Daoy (cell line): Measurements from ENCODE around the gene ZSWIM8. TPM values are rescaled to one million over a fixed set of nuclear protein-coding genes. Genes with fewer than 3 reads are reported as not detected.

Source experiments
- DNase-seq: peaks from one replicate; pipeline ENCODE4 v3.0.0-alpha.2; 2015; ENCODE audit warnings: low read depth
- total RNA-seq: library from RNA; depleted of rRNA; stranded (reverse); fragments of >200 nt; shearing (Covaris generic); gene quantifications from 2 replicates; pipeline ENCODE4 v1.2.3, GENCODE V29; 2014; rRNA removed

The ZSWIM8 gene
- total RNA-seq, 1 experiment from 2014 or later: 27.1 TPM

DNA sequence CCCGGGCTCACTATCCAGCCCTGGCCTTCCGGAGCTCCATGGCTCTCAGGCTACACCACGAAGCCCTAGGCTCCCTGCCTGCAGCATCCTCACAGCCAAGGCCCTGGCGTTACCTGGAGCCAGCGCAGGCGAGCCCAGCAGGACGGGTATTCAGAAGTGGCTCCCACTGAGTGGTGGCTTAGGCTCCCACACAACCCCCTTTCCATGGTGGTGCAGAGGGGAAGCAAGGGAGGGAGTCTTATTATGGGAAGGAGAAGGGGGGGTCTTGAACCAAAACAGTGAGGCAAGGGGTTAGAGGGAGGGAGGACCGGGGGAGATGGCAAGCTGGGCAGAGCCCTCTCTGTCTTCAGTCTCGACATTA, 55.6 kb downstream of the ZSWIM8 start:
- DNase-seq: no peak

DNA sequence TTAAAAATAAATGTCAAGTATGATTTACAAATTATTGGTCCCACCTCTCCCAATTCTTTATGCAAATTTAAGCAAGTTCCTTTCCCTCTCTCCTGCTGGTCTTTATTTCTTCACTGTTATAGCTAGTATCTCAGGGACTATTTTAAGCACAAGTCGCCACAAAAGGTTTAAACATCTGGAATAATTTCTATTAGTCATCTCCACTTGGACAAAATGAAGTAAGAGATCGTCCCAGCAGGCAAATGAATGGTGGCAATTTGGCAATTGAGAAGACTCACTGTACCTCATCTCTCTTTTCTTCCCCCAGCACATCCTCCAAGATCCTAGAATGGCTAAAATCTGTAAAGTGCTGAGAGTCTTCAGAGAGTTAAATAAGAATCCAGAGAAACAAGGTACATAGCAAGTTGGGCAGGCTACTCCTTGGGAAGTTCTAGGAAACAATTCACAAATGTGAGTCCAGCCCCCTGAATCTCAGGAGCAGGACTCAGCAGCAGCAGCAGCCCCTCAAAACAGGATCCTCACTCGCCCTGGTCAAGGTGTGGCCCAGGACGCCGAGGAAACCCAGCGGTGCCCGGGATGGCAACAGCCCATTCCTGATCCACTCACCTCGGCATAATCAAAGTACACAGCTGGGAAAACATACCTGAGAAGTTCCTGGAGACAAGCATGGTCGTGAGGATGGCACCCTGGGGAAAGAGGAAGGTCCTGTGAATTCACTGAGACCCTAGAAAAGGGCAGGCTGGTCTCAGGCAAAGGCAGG, 56.3 kb downstream of the ZSWIM8 start:
- DNase-seq: no peak

DNA sequence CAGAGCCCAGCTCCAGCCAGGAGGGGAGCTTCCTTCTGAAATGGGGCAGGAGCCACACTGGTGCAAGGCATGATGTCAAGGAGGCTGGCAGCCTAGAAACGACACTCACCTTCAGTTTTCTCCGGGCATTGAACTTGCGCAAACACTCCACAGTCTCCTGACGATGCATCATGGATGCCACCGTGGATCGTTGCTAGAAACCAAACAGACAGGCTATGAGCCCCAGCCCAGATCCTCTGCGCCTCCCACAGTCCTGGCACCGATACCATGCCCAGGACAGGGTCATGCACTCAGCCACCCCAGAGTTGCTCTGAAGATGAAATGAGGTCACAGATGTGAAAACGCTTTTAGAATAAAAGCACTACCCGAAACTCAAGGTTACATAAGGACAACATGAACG, 56.9 kb downstream of the ZSWIM8 start:
- DNase-seq: no peak

DNA sequence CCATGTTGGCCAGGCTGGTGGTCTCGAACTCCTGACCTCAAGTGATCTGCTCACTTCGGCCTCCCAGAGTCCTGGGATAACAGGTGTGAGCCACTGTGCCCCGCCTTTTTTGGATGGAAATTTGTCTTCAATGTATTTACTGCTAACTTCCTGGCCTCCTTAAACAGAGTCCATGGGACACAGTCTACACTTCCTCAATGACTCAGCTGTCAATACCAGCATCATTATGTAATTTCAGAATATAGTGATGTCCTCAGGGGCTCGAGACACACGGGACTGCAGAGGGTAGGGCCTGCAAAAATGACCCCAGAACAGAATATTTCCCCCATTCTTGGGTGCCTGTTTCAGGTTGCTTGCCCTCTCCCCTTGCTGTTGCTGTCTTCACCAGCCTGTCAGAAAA, 57.9 kb downstream of the ZSWIM8 start:
- DNase-seq: no peak

DNA sequence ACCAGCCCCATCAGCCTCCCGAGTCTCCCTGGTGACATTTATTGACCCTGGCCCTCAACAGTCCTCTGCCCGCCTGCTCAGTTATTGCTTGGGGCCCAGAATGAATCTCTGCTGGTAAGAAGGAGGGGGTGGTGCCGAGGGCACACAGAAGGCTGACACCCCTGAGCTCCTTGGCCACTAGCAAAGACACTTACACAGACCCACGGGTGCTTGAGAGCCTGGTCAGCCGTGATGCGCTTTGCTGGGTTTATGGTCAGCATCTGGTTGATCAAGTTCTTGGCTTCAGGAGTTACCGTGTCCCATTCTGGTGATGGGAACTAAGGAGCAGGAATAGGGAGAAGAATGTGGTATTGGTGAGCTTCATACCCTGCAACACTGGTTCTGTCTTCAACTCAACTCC, 61.6 kb downstream of the ZSWIM8 start:
- DNase-seq: no peak

DNA sequence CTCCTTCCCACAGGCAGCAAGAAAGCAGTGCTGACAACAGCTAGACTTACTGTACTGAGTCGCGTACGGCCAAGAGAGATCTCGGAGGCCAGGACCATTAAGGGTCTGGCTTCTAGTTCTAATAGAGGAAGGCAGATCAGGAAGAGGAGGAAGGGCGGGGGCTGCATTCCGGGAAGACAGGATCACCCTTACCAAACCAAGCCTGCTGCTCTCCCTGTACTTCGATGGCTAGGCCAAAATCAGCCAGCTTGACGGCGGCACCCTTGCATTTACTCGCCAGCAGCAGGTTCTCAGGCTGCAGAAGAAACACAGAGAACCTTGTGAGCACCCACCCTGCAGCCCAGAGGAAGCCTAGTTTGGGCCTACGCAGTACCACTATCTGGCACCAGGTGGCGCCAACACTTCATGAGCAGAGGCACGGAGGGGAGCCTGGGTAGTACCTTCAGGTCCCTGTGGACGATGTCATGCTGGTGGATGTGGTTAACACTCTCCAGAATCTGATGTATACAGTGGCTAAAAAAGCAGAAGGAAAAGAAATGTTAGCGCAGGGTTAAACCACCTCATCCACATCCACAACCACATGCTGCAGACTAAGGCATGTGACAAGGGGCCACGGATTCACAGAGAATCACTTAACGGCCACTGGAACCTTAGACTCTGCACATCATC, 63.5 kb downstream of the ZSWIM8 start:
- peak; percentile 75 for DNase-seq

DNA sequence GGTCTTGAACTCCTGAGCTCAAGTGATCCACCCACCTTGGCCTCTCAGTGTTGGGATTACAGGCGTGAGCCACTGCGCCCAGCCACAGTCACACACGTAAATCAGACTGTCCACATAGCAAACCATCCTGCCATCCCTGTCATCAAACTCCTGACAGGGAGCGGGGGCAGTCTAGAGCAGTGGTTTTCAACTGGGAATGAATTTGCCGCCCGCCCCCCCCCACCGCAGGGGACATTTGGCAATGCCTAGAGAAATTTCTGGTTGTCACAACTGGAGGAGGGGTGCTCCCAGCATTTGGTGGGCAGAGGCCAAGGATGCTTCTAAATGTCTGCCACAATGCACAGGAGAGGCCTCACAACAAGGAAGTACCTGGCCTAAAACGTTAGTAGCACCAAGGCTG, 64.8 kb downstream of the ZSWIM8 start:
- DNase-seq: no peak

DNA sequence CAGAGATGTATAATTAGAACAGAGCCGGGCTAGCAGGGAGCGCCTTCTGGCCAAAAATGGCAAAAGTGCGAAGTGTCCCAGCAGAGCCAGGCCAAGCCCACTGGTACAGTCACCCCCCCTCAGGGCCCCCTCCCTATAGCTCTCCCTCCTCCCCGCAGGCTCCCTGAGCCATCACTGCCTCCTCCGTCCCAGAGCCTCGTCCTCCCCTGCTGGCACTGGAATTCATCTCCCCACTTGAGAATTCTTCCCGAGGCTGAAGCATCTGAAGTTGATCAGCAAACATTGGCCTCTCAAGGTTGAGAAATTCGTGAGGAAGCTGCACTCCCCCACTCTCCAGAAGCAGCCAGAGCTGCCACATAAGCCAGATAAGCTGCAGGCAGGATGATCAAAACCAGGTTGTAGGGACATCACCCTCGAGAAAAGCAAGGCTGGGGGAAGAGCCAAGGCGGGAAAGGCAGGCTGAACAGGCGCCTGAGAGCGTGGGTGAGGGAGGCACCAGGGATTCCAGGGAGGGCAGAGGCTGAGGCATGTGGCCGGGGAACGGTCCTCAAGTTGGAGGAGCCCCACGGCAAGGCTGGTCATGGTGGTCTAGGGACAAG, 65.6 kb downstream of the ZSWIM8 start:
- no peak for DNase-seq

Other genes with a start within 250 kb of the ZSWIM8 start
- gene USP54, start 194.3 kb upstream of the ZSWIM8 start, total RNA-seq: 12.1 and 19.1 TPM in 2 replicates
- gene MYOZ1, start 144.1 kb upstream of the ZSWIM8 start, total RNA-seq: not detected in 2 replicates
- not detected in 2 replicates for gene SYNPO2L, start 129.6 kb upstream of the ZSWIM8 start, total RNA-seq
- 1.1 and 1.8 TPM in 2 replicates for gene AGAP5, start 87.5 kb upstream of the ZSWIM8 start, total RNA-seq
- 30.2 and 40.3 TPM in 2 replicates for gene SEC24C, start 41.2 kb upstream of the ZSWIM8 start, total RNA-seq
- gene CHCHD1, start 3.6 kb upstream of the ZSWIM8 start, total RNA-seq: 31.0 and 32.3 TPM in 2 replicates
- gene NDST2, start 26.0 kb downstream of the ZSWIM8 start, total RNA-seq: 3.5 and 5.7 TPM in 2 replicates
- gene CAMK2G, start 88.9 kb downstream of the ZSWIM8 start, total RNA-seq: 12.2 and 14.6 TPM in 2 replicates
- 159 and 165 TPM in 2 replicates for gene PLAU, start 125.5 kb downstream of the ZSWIM8 start, total RNA-seq
- 98.4 and 115 TPM in 2 replicates for gene VCL, start 212.5 kb downstream of the ZSWIM8 start, total RNA-seq